AG04450 (cell line): ENCODE data around the gene DMAP1. TPM values are rescaled to one million over a fixed set of nuclear protein-coding genes. Genes with fewer than 3 reads are reported as not detected.

ENCODE experiments used
- CTCF ChIA-PET: fragments of 300-600, 350-600 bp; formaldehyde crosslinking; extraction: SDS; loops from one replicate; lab custom pipeline; 2022; ENCODE audit warnings: antibody characterized with exemption, inconsistent platforms; lab: Charles Lee
- POLR2A ChIA-PET: fragments of 350-600 bp; formaldehyde crosslinking; extraction: SDS; loops from one replicate; lab custom pipeline; 2021; ENCODE audit warnings: antibody characterized with exemption, inconsistent platforms; lab: Yijun Ruan, JAX
- DNase-seq: peaks from one replicate; pipeline ENCODE4 v3.0.0-alpha.2; 2011; ENCODE audit warnings: low read depth, low spot score
- H3K27ac ChIP-seq: one replicate; pipeline ENCODE4 v1.5.1; 2012; ENCODE audit warnings: low read depth, low read length, control low read depth
- H3K27me3 ChIP-seq: one replicate; pipeline ENCODE4 v1.6.0; 2012; ENCODE audit warnings: low read length; ENCODE audit not compliant: control insufficient read depth, insufficient read depth
- H3K4me3 ChIP-seq: 2 replicates; pipeline ENCODE4 v1.5.1; 2011; ENCODE audit warnings: mild to moderate bottlenecking, low read depth, low read length, control low read depth
- H3K9me3 ChIP-seq: 2 replicates; pipeline ENCODE4 v1.5.1; 2012; ENCODE audit warnings: low read length; ENCODE audit not compliant: control insufficient read depth, insufficient read depth
- CTCF ChIP-seq: IDR thresholded peaks from 2 replicates; pipeline ENCODE4 v1.5.1; 2011; ENCODE audit warnings: low read depth, low read length, control low read depth, inconsistent platforms
- polyA plus RNA-seq: library from polyadenylated mRNA; depleted of rRNA; stranded (reverse); fragments of >200 nt; gene quantifications from 2 replicates; pipeline ENCODE4 v1.2.3, GENCODE V29; 2011

Gene DMAP1
- polyA plus RNA-seq, 1 experiment = 27.0 TPM

GRCh38 chr1:44235808-44236207 is 22.5 kb downstream of the DMAP1 start:
- CTCF ChIA-PET = interaction anchor here (1.0 to 2.9 kb wide), 3 partner anchors 18 to 359 kb away, joined by 3 to 11 read pairs (median 5); no protein-coding TSS in a partner anchor
- TF ChIP-seq CTCF = no peak
- no peak for DNase-seq
- Histone ChIP-seq H3K4me3 (no peak overlapping the region), H3K27me3 (no peaks in the 10 kb centered on the region), H3K9me3 (no peaks in the 10 kb centered on the region; the same call in 1 of the 2 replicates), H3K27ac (no peak overlapping the region)
- POLR2A ChIA-PET = interaction anchor here (0.8 kb wide), 1 partner anchor 30 kb away, joined by 3 read pairs; no protein-coding TSS in a partner anchor

- ChIA-PET CTCF (interaction anchor here (1.0 to 3.8 kb wide), 4 partner anchors 17 to 358 kb away, joined by 3 to 34 read pairs (median 8); no protein-coding TSS in a partner anchor), POLR2A (no interaction called here)
- Histone ChIP-seq H3K27ac (no peak overlapping the region), H3K9me3 (no peaks in the 10 kb centered on the region; the same call in 1 of the 2 replicates), H3K4me3 (no peak overlapping the region), H3K27me3 (no peaks in the 10 kb centered on the region)
- no peak for TF ChIP-seq CTCF
- DNase-seq = no peak
These were observed 23.4 kb downstream of the DMAP1 start for GRCh38 chr1:44236490-44237272.

- H3K9me3 ChIP-seq = no peaks in the 10 kb centered on the region; the same call in 1 of the 2 replicates
- ChIA-PET POLR2A (no interaction called here), CTCF (interaction anchor here (1.0 to 3.8 kb wide), 8 partner anchors 8 to 415 kb away, joined by 3 to 34 read pairs (median 4); no protein-coding TSS in a partner anchor)
- DNase-seq = no peak
- peak overlapping the region; percentile 11 for H3K27ac ChIP-seq
- H3K4me3 ChIP-seq = no peak overlapping the region
- TF ChIP-seq CTCF = peak; percentile 70
- no peaks in the 10 kb centered on the region for H3K27me3 ChIP-seq
These were observed 24.6 kb downstream of the DMAP1 start for GRCh38 chr1:44237721-44238457.

- TF ChIP-seq CTCF = no peak
- Histone ChIP-seq H3K27me3 (no peaks in the 10 kb centered on the region), H3K9me3 (no peaks in the 10 kb centered on the region; the same call in 1 of the 2 replicates), H3K4me3 (no peak overlapping the region), H3K27ac (no peak overlapping the region)
- POLR2A ChIA-PET = no interaction called here
- CTCF ChIA-PET = interaction anchor here (0.5 to 3.8 kb wide), 12 partner anchors 9 to 414 kb away, joined by 3 to 34 read pairs (median 3); no protein-coding TSS in a partner anchor
- no peak for DNase-seq
These were observed 25.4 kb downstream of the DMAP1 start for GRCh38 chr1:44238660-44239059.
